ENCODE results near the gene EHMT1. TPM values are rescaled to one million over a fixed set of nuclear protein-coding genes. Genes with fewer than 3 reads are reported as not detected.

Gene EHMT1
- total and polyA plus RNA-seq, 2 of the 8 experiments (the other 6 are each of a cell fraction or from before 2014, with no cell fraction given): 95.7 to 163 TPM

DNA sequence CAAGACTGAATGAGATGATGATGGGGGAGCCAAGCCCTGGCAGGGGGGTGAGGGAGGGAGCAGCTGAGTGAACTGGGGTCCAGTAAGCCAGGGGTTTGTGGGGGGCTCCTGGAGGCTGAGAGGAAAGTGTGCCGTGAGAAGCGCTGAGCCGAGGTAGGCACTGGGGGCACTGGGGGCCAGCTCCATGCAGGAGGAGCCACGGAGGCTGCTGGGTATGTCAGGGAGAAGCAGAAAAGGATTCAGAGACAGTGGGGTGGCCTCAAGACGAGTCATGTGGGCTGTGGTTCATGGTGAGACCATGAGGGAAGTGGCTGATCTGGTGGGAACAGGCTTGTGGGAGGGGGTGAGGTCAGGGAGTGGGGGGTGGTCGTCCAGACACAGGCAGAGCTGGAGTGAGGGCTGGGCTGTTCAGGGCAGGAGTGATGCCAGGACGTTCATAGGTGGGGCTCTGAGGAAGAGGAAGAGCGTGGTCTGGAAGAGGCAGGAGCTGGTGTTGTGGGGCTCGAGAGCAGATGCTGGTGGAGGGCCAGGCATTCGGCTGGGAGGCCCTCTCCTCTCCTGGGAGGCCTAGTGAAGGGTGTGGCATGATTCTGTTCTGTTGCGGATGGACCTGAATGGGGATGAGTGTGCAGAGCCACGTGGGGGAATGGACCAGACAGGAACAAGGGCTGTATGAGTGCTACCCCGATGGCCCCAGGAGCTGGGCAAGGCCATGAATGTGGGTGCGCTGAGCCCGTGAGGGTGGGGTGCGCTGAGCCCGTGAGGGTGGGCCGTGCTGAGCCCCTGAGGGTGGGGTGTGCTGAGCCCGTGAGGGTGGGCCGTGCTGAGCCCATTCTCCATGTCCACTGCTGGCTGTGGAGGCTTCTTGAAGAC lies 166.1 kb downstream of the EHMT1 start (continued):
- TF ChIP-seq, protein P1, sequence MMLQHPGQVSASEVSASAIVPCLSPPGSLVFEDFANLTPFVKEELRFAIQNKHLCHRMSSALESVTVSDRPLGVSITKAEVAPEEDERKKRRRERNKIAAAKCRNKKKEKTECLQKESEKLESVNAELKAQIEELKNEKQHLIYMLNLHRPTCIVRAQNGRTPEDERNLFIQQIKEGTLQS (IDR thresholded peaks at IDR 0.05; ENCODE audit: insufficient read depth, low read depth, low read length): no peak
- TF ChIP-seq RXRA (IDR thresholded peaks at IDR 0.05; ENCODE audit: insufficient read depth, low read depth, low read length) (no peak), E2F6 (IDR thresholded peaks at IDR 0.05) (no peak), BACH1 (IDR thresholded peaks at IDR 0.05; ENCODE audit: low read length) (no peak), GABPA (IDR thresholded peaks at IDR 0.05; ENCODE audit: borderline replicate concordance, insufficient read depth, low read length) (no peak), CBX8 (IDR thresholded peaks at IDR 0.05; ENCODE audit: borderline replicate concordance, low read depth, low read length) (no peak), USF2 (IDR thresholded peaks at IDR 0.05; ENCODE audit: low read length) (no peak), NRF1 (IDR thresholded peaks at IDR 0.05; ENCODE audit: low read depth, low read length) (no peak), PHF8 (conservative IDR thresholded peaks at IDR 0.05; ENCODE audit: low read depth, low read length) (no peak)

Measured in H1 (cell line).